ENCODE data around the gene LRRC4C. TPM values are rescaled to one million over a fixed set of nuclear protein-coding genes. Genes with fewer than 3 reads are reported as not detected.

The LRRC4C gene
- total RNA-seq, 1 experiment from 2014 or later: 0.72 TPM

DNA sequence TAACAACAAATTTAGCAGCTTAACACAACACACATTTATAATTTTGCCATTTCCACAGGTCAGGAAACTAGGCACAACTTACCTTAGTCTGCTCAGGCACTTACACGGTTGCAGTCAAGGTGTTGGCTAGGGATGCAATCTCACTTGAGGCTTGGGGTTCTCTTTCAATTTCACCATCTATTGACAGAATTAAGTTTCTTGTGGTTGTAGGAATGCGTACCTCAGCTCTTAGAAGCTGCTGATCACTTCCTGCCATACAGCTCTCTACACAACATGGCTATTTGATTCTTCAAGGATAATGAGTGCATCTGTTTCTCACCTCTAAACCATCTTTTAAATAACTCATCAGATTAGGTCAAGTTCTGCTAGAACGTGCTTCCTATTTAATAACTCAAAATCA, 968.1 kb downstream of the LRRC4C start:
- Mint-ChIP-seq H3K4me1 (peaks cover 3% of the 10 kb centered on the region), H3K27ac (no peak overlapping the region), H3K9me3 (no peaks in the 10 kb centered on the region), H3K4me3 (no peak overlapping the region), H3K36me3 (no peaks in the 10 kb centered on the region), H3K27me3 (ENCODE audit: low read depth) (no peaks in the 10 kb centered on the region)
- CTCF ChIA-PET: interaction anchor here (0.5 kb wide), 1 partner anchor 20 kb away, joined by 5 read pairs; no protein-coding TSS in a partner anchor
- DNase-seq (ENCODE audit: low spot score) (no peak), ATAC-seq (no peak)
- TF ChIP-seq GTF2I (CRISPR knock-in tag; conservative IDR thresholded peaks at IDR 0.05) (no peak), CREB1 (CRISPR knock-in tag; IDR thresholded peaks at IDR 0.05) (no peak)
- TF ChIP-seq, protein P1, sequence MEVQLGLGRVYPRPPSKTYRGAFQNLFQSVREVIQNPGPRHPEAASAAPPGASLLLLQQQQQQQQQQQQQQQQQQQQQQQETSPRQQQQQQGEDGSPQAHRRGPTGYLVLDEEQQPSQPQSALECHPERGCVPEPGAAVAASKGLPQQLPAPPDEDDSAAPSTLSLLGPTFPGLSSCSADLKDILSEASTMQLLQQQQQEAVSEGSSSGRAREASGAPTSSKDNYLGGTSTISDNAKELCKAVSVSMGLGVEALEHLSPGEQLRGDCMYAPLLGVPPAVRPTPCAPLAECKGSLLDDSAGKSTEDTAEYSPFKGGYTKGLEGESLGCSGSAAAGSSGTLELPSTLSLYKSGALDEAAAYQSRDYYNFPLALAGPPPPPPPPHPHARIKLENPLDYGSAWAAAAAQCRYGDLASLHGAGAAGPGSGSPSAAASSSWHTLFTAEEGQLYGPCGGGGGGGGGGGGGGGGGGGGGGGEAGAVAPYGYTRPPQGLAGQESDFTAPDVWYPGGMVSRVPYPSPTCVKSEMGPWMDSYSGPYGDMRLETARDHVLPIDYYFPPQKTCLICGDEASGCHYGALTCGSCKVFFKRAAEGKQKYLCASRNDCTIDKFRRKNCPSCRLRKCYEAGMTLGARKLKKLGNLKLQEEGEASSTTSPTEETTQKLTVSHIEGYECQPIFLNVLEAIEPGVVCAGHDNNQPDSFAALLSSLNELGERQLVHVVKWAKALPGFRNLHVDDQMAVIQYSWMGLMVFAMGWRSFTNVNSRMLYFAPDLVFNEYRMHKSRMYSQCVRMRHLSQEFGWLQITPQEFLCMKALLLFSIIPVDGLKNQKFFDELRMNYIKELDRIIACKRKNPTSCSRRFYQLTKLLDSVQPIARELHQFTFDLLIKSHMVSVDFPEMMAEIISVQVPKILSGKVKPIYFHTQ (CRISPR knock-in tag; IDR thresholded peaks at IDR 0.05): no peak
- POLR2A ChIA-PET: no interaction called here

DNA sequence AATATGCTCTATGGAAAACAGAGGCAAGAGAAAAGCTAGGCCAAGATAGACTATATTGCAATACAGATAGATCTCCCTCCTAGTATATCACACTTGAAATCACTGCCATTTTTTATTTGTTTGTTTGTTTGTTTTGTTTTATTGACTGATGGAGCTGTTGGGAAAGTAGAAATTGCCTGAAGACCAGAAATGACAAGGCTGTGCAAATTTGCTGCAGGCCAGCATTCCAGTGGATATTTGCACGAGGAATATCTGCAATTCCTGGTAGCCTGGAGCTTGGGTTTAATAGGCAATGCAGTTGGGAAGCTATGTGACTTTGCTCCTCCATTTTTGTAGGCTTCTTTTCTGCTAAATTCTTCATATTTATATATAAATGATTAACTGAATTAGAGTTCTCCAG, 991.7 kb downstream of the LRRC4C start:
- Mint-ChIP-seq H3K4me3 (no peak overlapping the region), H3K36me3 (no peaks in the 10 kb centered on the region), H3K4me1 (no peaks in the 10 kb centered on the region), H3K27ac (no peak overlapping the region), H3K9me3 (peaks cover 3% of the 10 kb centered on the region; the same call in 1 of the 2 replicates), H3K27me3 (ENCODE audit: low read depth) (no peaks in the 10 kb centered on the region; the same call in 1 of the 2 replicates)
- CTCF ChIA-PET: no interaction called here
- TF ChIP-seq, protein P1 (CRISPR knock-in tag; IDR thresholded peaks at IDR 0.05): no peak
- TF ChIP-seq, protein P2, sequence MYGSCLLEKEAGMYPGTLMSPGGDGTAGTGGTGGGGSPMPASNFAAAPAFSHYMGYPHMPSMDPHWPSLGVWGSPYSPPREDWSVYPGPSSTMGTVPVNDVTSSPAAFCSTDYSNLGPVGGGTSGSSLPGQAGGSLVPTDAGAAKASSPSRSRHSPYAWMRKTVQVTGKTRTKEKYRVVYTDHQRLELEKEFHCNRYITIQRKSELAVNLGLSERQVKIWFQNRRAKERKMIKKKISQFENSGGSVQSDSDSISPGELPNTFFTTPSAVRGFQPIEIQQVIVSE (CRISPR knock-in tag; IDR thresholded peaks at IDR 0.05; ENCODE audit: borderline replicate concordance): no peak
- TF ChIP-seq ZNF423 (CRISPR knock-in tag; IDR thresholded peaks at IDR 0.05) (no peak), NR1H2 (CRISPR knock-in tag; IDR thresholded peaks at IDR 0.05) (no peak), ZNF138 (CRISPR knock-in tag; conservative IDR thresholded peaks at IDR 0.05) (no peak), ZNF232 (CRISPR knock-in tag; IDR thresholded peaks at IDR 0.05) (no peak), ZNF219 (CRISPR knock-in tag; IDR thresholded peaks at IDR 0.05; ENCODE audit: borderline replicate concordance) (no peak)
- TF ChIP-seq, protein P3, sequence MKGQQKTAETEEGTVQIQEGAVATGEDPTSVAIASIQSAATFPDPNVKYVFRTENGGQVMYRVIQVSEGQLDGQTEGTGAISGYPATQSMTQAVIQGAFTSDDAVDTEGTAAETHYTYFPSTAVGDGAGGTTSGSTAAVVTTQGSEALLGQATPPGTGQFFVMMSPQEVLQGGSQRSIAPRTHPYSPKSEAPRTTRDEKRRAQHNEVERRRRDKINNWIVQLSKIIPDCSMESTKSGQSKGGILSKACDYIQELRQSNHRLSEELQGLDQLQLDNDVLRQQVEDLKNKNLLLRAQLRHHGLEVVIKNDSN (CRISPR knock-in tag; IDR thresholded peaks at IDR 0.05): no peak
- TF ChIP-seq, protein P4, sequence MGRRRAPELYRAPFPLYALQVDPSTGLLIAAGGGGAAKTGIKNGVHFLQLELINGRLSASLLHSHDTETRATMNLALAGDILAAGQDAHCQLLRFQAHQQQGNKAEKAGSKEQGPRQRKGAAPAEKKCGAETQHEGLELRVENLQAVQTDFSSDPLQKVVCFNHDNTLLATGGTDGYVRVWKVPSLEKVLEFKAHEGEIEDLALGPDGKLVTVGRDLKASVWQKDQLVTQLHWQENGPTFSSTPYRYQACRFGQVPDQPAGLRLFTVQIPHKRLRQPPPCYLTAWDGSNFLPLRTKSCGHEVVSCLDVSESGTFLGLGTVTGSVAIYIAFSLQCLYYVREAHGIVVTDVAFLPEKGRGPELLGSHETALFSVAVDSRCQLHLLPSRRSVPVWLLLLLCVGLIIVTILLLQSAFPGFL (CRISPR knock-in tag; IDR thresholded peaks at IDR 0.05; ENCODE audit: borderline replicate concordance): no peak
- DNase-seq (ENCODE audit: low spot score) (no peak), ATAC-seq (no peak)
- POLR2A ChIA-PET: no interaction called here

DNA sequence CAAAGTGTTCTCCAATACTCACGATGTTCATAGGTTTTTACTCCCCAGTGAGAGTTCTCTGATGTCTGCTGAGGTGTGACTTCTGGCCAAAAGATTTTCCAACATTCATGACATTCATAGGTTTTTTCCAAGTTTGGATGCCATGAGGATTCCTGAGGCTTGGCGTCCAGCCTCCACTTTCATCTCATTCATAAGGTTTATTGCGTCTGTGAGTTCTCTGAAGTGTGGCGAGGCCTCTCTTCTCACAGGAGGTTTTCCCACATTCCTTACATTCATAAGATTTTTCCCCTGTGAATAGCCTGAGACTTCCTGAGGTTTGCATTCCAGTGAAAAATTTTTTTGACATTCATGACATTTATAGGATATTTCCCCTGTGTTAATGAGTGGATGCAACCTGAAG, 1014.1 kb downstream of the LRRC4C start:
- H3K36me3 Mint-ChIP-seq: peaks cover 41% of the 10 kb centered on the region
- H3K27me3 Mint-ChIP-seq (ENCODE audit: low read depth): no peaks in the 10 kb centered on the region; the same call in 1 of the 2 replicates
- POLR2A ChIA-PET: no interaction called here
- no peak overlapping the region for H3K4me3 Mint-ChIP-seq
- no peak overlapping the region for H3K27ac Mint-ChIP-seq
- CTCF ChIA-PET: no interaction called here
- peaks cover 13% of the 10 kb centered on the region for H3K4me1 Mint-ChIP-seq
- ATAC-seq (no peak), DNase-seq (ENCODE audit: low spot score) (no peak)
- peaks cover 57% of the 10 kb centered on the region for H3K9me3 Mint-ChIP-seq
- TF ChIP-seq, protein P5, sequence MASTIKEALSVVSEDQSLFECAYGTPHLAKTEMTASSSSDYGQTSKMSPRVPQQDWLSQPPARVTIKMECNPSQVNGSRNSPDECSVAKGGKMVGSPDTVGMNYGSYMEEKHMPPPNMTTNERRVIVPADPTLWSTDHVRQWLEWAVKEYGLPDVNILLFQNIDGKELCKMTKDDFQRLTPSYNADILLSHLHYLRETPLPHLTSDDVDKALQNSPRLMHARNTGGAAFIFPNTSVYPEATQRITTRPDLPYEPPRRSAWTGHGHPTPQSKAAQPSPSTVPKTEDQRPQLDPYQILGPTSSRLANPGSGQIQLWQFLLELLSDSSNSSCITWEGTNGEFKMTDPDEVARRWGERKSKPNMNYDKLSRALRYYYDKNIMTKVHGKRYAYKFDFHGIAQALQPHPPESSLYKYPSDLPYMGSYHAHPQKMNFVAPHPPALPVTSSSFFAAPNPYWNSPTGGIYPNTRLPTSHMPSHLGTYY (CRISPR knock-in tag; IDR thresholded peaks at IDR 0.05): no peak
- TF ChIP-seq FOXP1 (CRISPR knock-in tag; IDR thresholded peaks at IDR 0.05; ENCODE audit: borderline replicate concordance): no peak
- TF ChIP-seq, protein P6, sequence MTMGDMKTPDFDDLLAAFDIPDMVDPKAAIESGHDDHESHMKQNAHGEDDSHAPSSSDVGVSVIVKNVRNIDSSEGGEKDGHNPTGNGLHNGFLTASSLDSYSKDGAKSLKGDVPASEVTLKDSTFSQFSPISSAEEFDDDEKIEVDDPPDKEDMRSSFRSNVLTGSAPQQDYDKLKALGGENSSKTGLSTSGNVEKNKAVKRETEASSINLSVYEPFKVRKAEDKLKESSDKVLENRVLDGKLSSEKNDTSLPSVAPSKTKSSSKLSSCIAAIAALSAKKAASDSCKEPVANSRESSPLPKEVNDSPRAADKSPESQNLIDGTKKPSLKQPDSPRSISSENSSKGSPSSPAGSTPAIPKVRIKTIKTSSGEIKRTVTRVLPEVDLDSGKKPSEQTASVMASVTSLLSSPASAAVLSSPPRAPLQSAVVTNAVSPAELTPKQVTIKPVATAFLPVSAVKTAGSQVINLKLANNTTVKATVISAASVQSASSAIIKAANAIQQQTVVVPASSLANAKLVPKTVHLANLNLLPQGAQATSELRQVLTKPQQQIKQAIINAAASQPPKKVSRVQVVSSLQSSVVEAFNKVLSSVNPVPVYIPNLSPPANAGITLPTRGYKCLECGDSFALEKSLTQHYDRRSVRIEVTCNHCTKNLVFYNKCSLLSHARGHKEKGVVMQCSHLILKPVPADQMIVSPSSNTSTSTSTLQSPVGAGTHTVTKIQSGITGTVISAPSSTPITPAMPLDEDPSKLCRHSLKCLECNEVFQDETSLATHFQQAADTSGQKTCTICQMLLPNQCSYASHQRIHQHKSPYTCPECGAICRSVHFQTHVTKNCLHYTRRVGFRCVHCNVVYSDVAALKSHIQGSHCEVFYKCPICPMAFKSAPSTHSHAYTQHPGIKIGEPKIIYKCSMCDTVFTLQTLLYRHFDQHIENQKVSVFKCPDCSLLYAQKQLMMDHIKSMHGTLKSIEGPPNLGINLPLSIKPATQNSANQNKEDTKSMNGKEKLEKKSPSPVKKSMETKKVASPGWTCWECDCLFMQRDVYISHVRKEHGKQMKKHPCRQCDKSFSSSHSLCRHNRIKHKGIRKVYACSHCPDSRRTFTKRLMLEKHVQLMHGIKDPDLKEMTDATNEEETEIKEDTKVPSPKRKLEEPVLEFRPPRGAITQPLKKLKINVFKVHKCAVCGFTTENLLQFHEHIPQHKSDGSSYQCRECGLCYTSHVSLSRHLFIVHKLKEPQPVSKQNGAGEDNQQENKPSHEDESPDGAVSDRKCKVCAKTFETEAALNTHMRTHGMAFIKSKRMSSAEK (CRISPR knock-in tag; IDR thresholded peaks at IDR 0.05; ENCODE audit: borderline replicate concordance): no peak
- TF ChIP-seq, protein P7, sequence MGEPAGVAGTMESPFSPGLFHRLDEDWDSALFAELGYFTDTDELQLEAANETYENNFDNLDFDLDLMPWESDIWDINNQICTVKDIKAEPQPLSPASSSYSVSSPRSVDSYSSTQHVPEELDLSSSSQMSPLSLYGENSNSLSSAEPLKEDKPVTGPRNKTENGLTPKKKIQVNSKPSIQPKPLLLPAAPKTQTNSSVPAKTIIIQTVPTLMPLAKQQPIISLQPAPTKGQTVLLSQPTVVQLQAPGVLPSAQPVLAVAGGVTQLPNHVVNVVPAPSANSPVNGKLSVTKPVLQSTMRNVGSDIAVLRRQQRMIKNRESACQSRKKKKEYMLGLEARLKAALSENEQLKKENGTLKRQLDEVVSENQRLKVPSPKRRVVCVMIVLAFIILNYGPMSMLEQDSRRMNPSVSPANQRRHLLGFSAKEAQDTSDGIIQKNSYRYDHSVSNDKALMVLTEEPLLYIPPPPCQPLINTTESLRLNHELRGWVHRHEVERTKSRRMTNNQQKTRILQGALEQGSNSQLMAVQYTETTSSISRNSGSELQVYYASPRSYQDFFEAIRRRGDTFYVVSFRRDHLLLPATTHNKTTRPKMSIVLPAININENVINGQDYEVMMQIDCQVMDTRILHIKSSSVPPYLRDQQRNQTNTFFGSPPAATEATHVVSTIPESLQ (CRISPR knock-in tag; IDR thresholded peaks at IDR 0.05): no peak
- TF ChIP-seq NR1H2 (CRISPR knock-in tag; IDR thresholded peaks at IDR 0.05): no peak
